Hepatocyte (in vitro differentiated cells): ENCODE measurements around the gene FAR1. TPM values are rescaled to one million over a fixed set of nuclear protein-coding genes. Genes with fewer than 3 reads are reported as not detected.
A peak's percentile ranks its signal among the peaks of the same experiment; 100 is the strongest.

Experiments
- DNase-seq: peaks from one replicate; pipeline ENCODE4 v3.0.0-alpha.2; 2016; ENCODE audit warnings: low spot score
- H2AFZ ChIP-seq: fragments of 200-600 bp; sonication (generic); 2 replicates; pipeline ENCODE4 v1.6.0; 2016; ENCODE audit warnings: antibody characterized with exemption, mild to moderate bottlenecking
- H3K27ac ChIP-seq: fragments of 200-600 bp; sonication (generic); 2 replicates; pipeline ENCODE4 v1.5.1; 2016; ENCODE audit warnings: mild to moderate bottlenecking
- H3K27me3 ChIP-seq: fragments of 200-600 bp; sonication (generic); 2 replicates; pipeline ENCODE4 v1.6.1; 2016
- H3K36me3 ChIP-seq: fragments of 200-600 bp; sonication (generic); replicated peaks from 2 replicates; pipeline ENCODE4 v1.5.1; 2016; ENCODE audit warnings: low read depth; ENCODE audit not compliant: insufficient read depth
- H3K4me1 ChIP-seq: fragments of 200-600 bp; sonication (generic); 2 replicates; pipeline ENCODE4 v1.5.1; 2016; ENCODE audit warnings: mild to moderate bottlenecking, moderate library complexity; ENCODE audit not compliant: insufficient read depth
- H3K4me2 ChIP-seq: fragments of 200-600 bp; sonication (generic); 2 replicates; pipeline ENCODE4 v1.6.0; 2016
- H3K4me3 ChIP-seq: fragments of 200-600 bp; sonication (generic); 2 replicates; pipeline ENCODE4 v1.5.1; 2016; ENCODE audit warnings: mild to moderate bottlenecking
- H3K79me2 ChIP-seq: fragments of 200-600 bp; sonication (generic); 2 replicates; pipeline ENCODE4 v1.6.0; 2017; ENCODE audit warnings: mild to moderate bottlenecking
- H3K9me2 ChIP-seq: fragments of 200-600 bp; sonication (generic); replicated peaks from 2 replicates; pipeline ENCODE4 v1.6.0; 2017; ENCODE audit warnings: mild to moderate bottlenecking; ENCODE audit not compliant: insufficient read depth
- H3K9me3 ChIP-seq: fragments of 200-600 bp; sonication (generic); 2 replicates; pipeline ENCODE4 v1.5.1; 2016; ENCODE audit warnings: low read depth, mild to moderate bottlenecking
- H4K20me1 ChIP-seq: fragments of 200-600 bp; sonication (generic); 2 replicates; pipeline ENCODE4 v1.6.0; 2016; ENCODE audit warnings: mild to moderate bottlenecking; ENCODE audit not compliant: insufficient read depth, poor library complexity, severe bottlenecking
- CTCF ChIP-seq: fragments of 200-600 bp; sonication (generic); IDR thresholded peaks from 2 replicates; pipeline ENCODE4 v1.5.1; 2016; ENCODE audit warnings: antibody characterized with exemption, mild to moderate bottlenecking; ENCODE audit not compliant: poor library complexity
- EZH2 ChIP-seq: fragments of 200-600 bp; sonication (generic); IDR thresholded peaks from 2 replicates; pipeline ENCODE4 v1.6.1; 2016; ENCODE audit warnings: antibody characterized with exemption, mild to moderate bottlenecking, borderline replicate concordance
- EZH2phosphoT487 ChIP-seq: fragments of 200-600 bp; sonication (generic); IDR thresholded peaks from one replicate; pipeline ENCODE4 v1.6.1; 2018; ENCODE audit warnings: antibody characterized with exemption, mild to moderate bottlenecking, low read depth, moderate library complexity; ENCODE audit not compliant: unreplicated experiment, severe bottlenecking
- WGBS: methylation state at CpG from one replicate; pipeline ENCODE4 v1.1.6; 2016; ENCODE audit warnings: low lambda C conversion rate; ENCODE audit errors: missing lambda C conversion rate; 5-methylcytosine and 5-hydroxymethylcytosine counted together
- polyA plus RNA-seq: library from polyadenylated mRNA; unstranded; fragments of >200 nt; fragmentation: Nextera tagmentation; extraction: Ambion mirVana; gene quantifications from 2 replicates; pipeline ENCODE4 v1.2.1, GENCODE V29; 2016
- total RNA-seq: library from RNA; depleted of rRNA; stranded (reverse); fragments of >200 nt; gene quantifications from 2 replicates; pipeline ENCODE4 v1.2.3, GENCODE V29; 2014

The FAR1 gene
- total and polyA plus RNA-seq, 2 experiments from 2014 or later: 21.7 to 71.4 TPM

GRCh38 chr11:13637125-13638069, 31.1 kb upstream of the FAR1 start:
- Histone ChIP-seq H3K9me3 (no peaks in the 10 kb centered on the region), H3K27ac (no peak overlapping the region), H4K20me1 (no peaks in the 10 kb centered on the region), H3K27me3 (no peaks in the 10 kb centered on the region), H2AFZ (no peak overlapping the region), H3K9me2 (no peaks in the 10 kb centered on the region), H3K4me1 (no peaks in the 10 kb centered on the region), H3K4me3 (no peak overlapping the region), H3K79me2 (no peaks in the 10 kb centered on the region), H3K36me3 (no peaks in the 10 kb centered on the region), H3K4me2 (no peak overlapping the region)
- WGBS: 92% methylated on average over 4 of the region's 4 CpGs
- no peak for DNase-seq
- TF ChIP-seq EZH2phosphoT487 (no peak), EZH2 (no peak), CTCF (no peak)

GRCh38 chr11:13638422-13638821, 30.0 kb upstream of the FAR1 start:
- no peaks in the 10 kb centered on the region for H4K20me1 ChIP-seq
- no peak overlapping the region for H3K4me3 ChIP-seq
- TF ChIP-seq EZH2phosphoT487 (no peak), EZH2 (no peak), CTCF (no peak)
- DNase-seq: no peak
- no peaks in the 10 kb centered on the region for H3K36me3 ChIP-seq
- H3K9me2 ChIP-seq: no peaks in the 10 kb centered on the region
- H3K9me3 ChIP-seq: no peaks in the 10 kb centered on the region
- no peaks in the 10 kb centered on the region for H3K79me2 ChIP-seq
- H3K4me2 ChIP-seq: no peak overlapping the region
- H2AFZ ChIP-seq: no peak overlapping the region
- no peaks in the 10 kb centered on the region for H3K27me3 ChIP-seq
- H3K27ac ChIP-seq: no peak overlapping the region
- no peaks in the 10 kb centered on the region for H3K4me1 ChIP-seq

GRCh38 chr11:13644997-13645687, 23.3 kb upstream of the FAR1 start:
- Histone ChIP-seq H3K4me2 (peak overlapping the region; percentile 15), H3K27ac (peak overlapping the region; percentile 86), H3K4me3 (no peak overlapping the region), H3K4me1 (peaks cover 11% of the 10 kb centered on the region), H4K20me1 (no peaks in the 10 kb centered on the region), H3K9me2 (no peaks in the 10 kb centered on the region), H3K36me3 (no peaks in the 10 kb centered on the region), H3K79me2 (no peaks in the 10 kb centered on the region), H3K9me3 (no peaks in the 10 kb centered on the region), H3K27me3 (no peaks in the 10 kb centered on the region), H2AFZ (peak overlapping the region; percentile 13)
- TF ChIP-seq CTCF (no peak), EZH2 (no peak), EZH2phosphoT487 (no peak)
- WGBS: 54% methylated on average over 7 of the region's 7 CpGs
- DNase-seq: peak; percentile 11
